NCI-H748 (cell line): ENCODE data around the gene RHNO1.
A peak's percentile ranks its signal among the peaks of the same experiment; 100 is the strongest.

Source experiments
- DNase-seq: peaks from one replicate; lab custom pipeline; 2025; ENCODE audit not compliant: unreplicated experiment; lab: John Stamatoyannopoulos, UW

RHNO1 gene

GRCh38 chr12:2877047-2877952, at the start of gene RHNO1, which contains the start of gene FOXM1:
TSS of gene RHNO1 (plus strand) at chr12:2877223. CDS start at chr12:2885367, 8,144 bp downstream.
TSS of gene FOXM1 (minus strand) at chr12:2877174. CDS start at chr12:2874478, 2,696 bp downstream.
- peak; percentile 91 for DNase-seq

GRCh38 chr12:2829275-2829674, 47.7 kb upstream of the RHNO1 start:
- DNase-seq = no peak

- no peak for DNase-seq
Observed at GRCh38 chr12:2832550-2833127, 44.4 kb upstream of the RHNO1 start.

GRCh38 chr12:2833327-2833726, 43.7 kb upstream of the RHNO1 start:
- DNase-seq = no peak

GRCh38 chr12:2833810-2834209, 43.2 kb upstream of the RHNO1 start:
- no peak for DNase-seq

GRCh38 chr12:2834581-2835491, 42.2 kb upstream of the RHNO1 start, which contains the start of gene NRIP2:
TSS of gene NRIP2 (minus strand) at chr12:2835035. CDS start at chr12:2834983, 52 bp downstream.
- DNase-seq = peak; percentile 68

- peak; percentile 1 for DNase-seq
Observed at GRCh38 chr12:2835691-2836403, 41.2 kb upstream of the RHNO1 start.

- no peak for DNase-seq
Observed at GRCh38 chr12:2836574-2836973, 40.4 kb upstream of the RHNO1 start.

GRCh38 chr12:2841056-2841650, 35.9 kb upstream of the RHNO1 start:
- no peak for DNase-seq

- DNase-seq = no peak
Observed at GRCh38 chr12:2842948-2843347, 34.1 kb upstream of the RHNO1 start.

- DNase-seq = no peak
Observed at GRCh38 chr12:2844786-2845185, 32.2 kb upstream of the RHNO1 start.

- DNase-seq = no peak
Observed at GRCh38 chr12:2845280-2845679, 31.7 kb upstream of the RHNO1 start.

GRCh38 chr12:2851931-2852330, 25.1 kb upstream of the RHNO1 start:
- no peak for DNase-seq

- DNase-seq = peak; percentile 54
Observed at GRCh38 chr12:2853626-2854025, 23.4 kb upstream of the RHNO1 start.

GRCh38 chr12:2854669-2855453, 22.2 kb upstream of the RHNO1 start:
- no peak for DNase-seq

GRCh38 chr12:2855546-2855945, 21.5 kb upstream of the RHNO1 start:
- DNase-seq = no peak

- no peak for DNase-seq
Observed at GRCh38 chr12:2856051-2856450, 21.0 kb upstream of the RHNO1 start.

GRCh38 chr12:2857021-2857431, 20.0 kb upstream of the RHNO1 start, which contains the start of gene TEX52:
TSS of gene TEX52 (minus strand) at chr12:2857039. CDS start at chr12:2857026, 13 bp downstream.
- peak; percentile 53 for DNase-seq

GRCh38 chr12:2857576-2857975, 19.4 kb upstream of the RHNO1 start:
- no peak for DNase-seq
